OCI-M2 (cell line): Measurements from ENCODE around the gene PAPPA2.
"Not testable (repeated sequence)": the region's sequence is repeated elsewhere in the genome, so short reads cannot be mapped to it uniquely, and the experiment has no call there.

Experiments used
- DNase-seq: peaks from one replicate; lab custom pipeline; 2025; ENCODE audit not compliant: unreplicated experiment; lab: John Stamatoyannopoulos, UW

Gene PAPPA2

GRCh38 chr1:176462674-176463378 is at the start of gene PAPPA2:
Gene PAPPA2, plus strand, starts transcription at chr1:176463175. Its CDS starts 93,148 bp downstream, at chr1:176556323.
- no peak for DNase-seq

GRCh38 chr1:176416777-176417176 is 46.2 kb upstream of the PAPPA2 start:
- no peak for DNase-seq

- not testable (repeated sequence) for DNase-seq
Measured at GRCh38 chr1:176419608-176420007, 43.4 kb upstream of the PAPPA2 start.

- DNase-seq, result no peak
Measured at GRCh38 chr1:176434234-176434633, 28.7 kb upstream of the PAPPA2 start.

- DNase-seq, result no peak
Measured at GRCh38 chr1:176436251-176436650, 26.7 kb upstream of the PAPPA2 start.

GRCh38 chr1:176440176-176440575 is 22.8 kb upstream of the PAPPA2 start:
- DNase-seq, result no peak

GRCh38 chr1:176444286-176444685 is 18.7 kb upstream of the PAPPA2 start:
- DNase-seq, result no peak

- DNase-seq, result no peak
Measured at GRCh38 chr1:176445402-176445801, 17.6 kb upstream of the PAPPA2 start.

- no peak for DNase-seq
Measured at GRCh38 chr1:176448340-176448739, 14.6 kb upstream of the PAPPA2 start.

- no peak for DNase-seq
Measured at GRCh38 chr1:176450526-176450925, 12.4 kb upstream of the PAPPA2 start.

- not testable (repeated sequence) for DNase-seq
Measured at GRCh38 chr1:176451741-176452140, 11.2 kb upstream of the PAPPA2 start.

GRCh38 chr1:176456795-176457194 is 6.2 kb upstream of the PAPPA2 start:
- DNase-seq, result no peak

GRCh38 chr1:176460544-176461336 is 2.2 kb upstream of the PAPPA2 start:
- DNase-seq, result no peak

- DNase-seq, result no peak
Measured at GRCh38 chr1:176461576-176461975, 1.4 kb upstream of the PAPPA2 start.

- no peak for DNase-seq
Measured at GRCh38 chr1:176466514-176466913, 3.5 kb downstream of the PAPPA2 start.

GRCh38 chr1:176469450-176470010 is 6.6 kb downstream of the PAPPA2 start:
- no peak for DNase-seq

- DNase-seq, result no peak
Measured at GRCh38 chr1:176471338-176472121, 8.6 kb downstream of the PAPPA2 start.

GRCh38 chr1:176479971-176480370 is 17.0 kb downstream of the PAPPA2 start:
- no peak for DNase-seq

GRCh38 chr1:176480750-176481149 is 17.8 kb downstream of the PAPPA2 start:
- no peak for DNase-seq

GRCh38 chr1:176485083-176485482 is 22.1 kb downstream of the PAPPA2 start:
- DNase-seq, result no peak

- DNase-seq, result no peak
Measured at GRCh38 chr1:176494436-176494835, 31.5 kb downstream of the PAPPA2 start.
